Neural progenitor cell (in vitro differentiated cells): ENCODE results near the gene CD248.

ENCODE experiments used
- CTCF ChIP-seq: fragments of 200-600 bp; sonication (generic); IDR thresholded peaks from 2 replicates; pipeline ENCODE4 v1.5.1; 2017; ENCODE audit warnings: antibody characterized with exemption, mild to moderate bottlenecking
- EZH2 ChIP-seq: fragments of 200-600 bp; sonication (generic); IDR thresholded peaks from 2 replicates; pipeline ENCODE4 v1.6.1; 2017; ENCODE audit warnings: antibody characterized with exemption, mild to moderate bottlenecking, moderate library complexity
- EZH2phosphoT487 ChIP-seq: fragments of 200-600 bp; sonication (generic); IDR thresholded peaks from 2 replicates; pipeline ENCODE4 v1.6.1; 2017; ENCODE audit warnings: antibody characterized with exemption

GRCh38 chr11:66280428-66280827 is 36.4 kb downstream of the CD248 start:
- TF ChIP-seq CTCF: no peak
- TF ChIP-seq EZH2phosphoT487: no peak
- TF ChIP-seq EZH2: no peak
